GM10266 (cell line): ENCODE results near the gene ANKK1.

Experiments
- DNase-seq: peaks from one replicate; pipeline ENCODE4 v3.0.0; 2012; ENCODE audit errors: extremely low spot score
- TF ChIP-seq, protein P1 (sequence below): IDR thresholded peaks from 2 replicates; pipeline ENCODE4 v1.5.1; 2012; ENCODE audit warnings: mild to moderate bottlenecking, low read depth; ENCODE audit not compliant: control insufficient read depth, insufficient read depth; ENCODE audit errors: missing control alignments

The ANKK1 gene

DNA sequence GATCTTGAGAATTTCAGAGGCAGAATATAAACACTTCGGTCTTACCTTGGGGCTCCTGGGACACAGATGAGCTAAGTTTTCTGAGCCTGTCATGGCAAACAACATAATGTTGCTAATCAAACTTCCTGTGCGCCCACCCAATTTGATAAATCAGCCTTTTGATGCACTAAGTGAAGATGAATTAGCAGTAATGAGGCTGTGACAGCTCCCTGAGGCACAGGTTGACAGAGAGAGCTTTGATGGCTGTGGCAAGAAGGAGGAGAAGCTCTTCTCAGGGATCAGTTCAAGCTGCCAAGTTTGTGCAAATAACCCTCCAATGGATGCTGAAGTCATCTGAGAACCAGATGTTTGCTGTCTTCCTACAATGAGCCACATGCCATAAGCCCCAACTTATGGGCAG lies 53.2 kb downstream of the ANKK1 start:
- TF ChIP-seq, protein P1, sequence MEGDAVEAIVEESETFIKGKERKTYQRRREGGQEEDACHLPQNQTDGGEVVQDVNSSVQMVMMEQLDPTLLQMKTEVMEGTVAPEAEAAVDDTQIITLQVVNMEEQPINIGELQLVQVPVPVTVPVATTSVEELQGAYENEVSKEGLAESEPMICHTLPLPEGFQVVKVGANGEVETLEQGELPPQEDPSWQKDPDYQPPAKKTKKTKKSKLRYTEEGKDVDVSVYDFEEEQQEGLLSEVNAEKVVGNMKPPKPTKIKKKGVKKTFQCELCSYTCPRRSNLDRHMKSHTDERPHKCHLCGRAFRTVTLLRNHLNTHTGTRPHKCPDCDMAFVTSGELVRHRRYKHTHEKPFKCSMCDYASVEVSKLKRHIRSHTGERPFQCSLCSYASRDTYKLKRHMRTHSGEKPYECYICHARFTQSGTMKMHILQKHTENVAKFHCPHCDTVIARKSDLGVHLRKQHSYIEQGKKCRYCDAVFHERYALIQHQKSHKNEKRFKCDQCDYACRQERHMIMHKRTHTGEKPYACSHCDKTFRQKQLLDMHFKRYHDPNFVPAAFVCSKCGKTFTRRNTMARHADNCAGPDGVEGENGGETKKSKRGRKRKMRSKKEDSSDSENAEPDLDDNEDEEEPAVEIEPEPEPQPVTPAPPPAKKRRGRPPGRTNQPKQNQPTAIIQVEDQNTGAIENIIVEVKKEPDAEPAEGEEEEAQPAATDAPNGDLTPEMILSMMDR: no peak
- DNase-seq: no peak

DNA sequence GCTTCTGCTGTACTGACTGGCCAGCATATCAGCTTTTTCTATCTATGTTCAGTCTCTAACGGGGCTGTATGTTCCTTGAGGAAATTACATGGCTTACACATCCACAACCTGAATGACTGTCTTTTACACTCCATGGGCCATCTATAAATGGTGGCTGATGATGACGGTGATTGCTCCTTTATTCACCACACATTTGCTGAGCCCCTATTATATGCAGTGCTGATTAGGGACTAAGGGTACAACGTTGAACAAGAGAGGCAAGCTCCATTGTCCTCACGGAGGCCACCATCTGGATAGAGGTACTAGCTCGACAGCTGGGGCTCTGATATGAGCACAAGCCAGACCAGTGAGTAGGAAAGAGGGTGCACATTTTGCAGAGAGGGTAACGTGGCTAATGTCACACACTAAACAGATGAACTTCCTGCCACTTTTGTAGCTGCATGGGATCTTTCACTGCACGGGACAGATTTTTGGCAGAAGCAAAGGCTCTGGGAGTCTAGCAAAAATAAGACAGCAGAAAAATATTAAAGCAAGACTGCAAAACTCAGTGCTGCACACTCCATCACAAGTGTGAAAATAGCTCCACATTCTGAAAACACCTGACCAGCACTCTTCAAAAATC lies 57.0 kb downstream of the ANKK1 start:
- TF ChIP-seq, protein P1: no peak
- no peak for DNase-seq

DNA sequence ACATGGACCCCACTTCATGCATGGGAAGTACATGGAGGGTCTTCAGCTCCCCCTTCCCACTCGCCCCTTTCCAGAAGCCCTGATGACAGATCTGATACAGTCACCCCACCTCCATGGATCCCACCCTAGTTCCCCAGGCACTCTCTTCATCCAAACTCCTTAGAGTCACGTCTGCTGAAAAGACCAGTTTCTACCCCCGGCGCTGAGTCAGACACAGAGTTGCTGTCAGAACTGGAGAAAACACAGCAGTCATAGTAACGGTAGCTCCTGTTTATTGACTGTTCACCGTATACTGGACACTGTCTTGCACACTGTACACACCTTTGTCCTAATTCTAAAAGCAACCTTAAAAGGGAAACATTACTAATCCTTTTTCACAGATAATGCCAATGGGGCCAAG lies 58.5 kb downstream of the ANKK1 start:
- TF ChIP-seq, protein P1: no peak
- DNase-seq: no peak

DNA sequence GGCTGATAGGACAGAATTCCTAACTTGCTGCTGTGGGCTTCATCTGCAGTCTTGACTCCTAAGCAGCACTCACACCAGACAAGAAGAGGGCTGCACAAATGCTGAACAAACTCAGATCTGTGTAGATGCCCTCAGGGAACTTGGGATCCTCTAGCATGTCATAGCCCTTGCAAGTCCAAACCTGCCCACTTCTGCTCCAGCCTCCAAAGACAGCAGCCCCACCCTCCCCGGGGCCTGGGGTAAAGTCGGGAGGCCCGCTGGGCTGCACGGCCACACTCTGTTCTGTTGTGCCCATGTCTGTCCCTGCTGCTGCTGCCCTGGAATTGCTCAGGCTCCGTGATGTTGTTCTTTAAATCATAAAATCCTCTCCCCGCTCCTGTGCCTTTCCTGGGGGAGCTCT lies 59.4 kb downstream of the ANKK1 start:
- no peak for DNase-seq
- TF ChIP-seq, protein P1: no peak

DNA sequence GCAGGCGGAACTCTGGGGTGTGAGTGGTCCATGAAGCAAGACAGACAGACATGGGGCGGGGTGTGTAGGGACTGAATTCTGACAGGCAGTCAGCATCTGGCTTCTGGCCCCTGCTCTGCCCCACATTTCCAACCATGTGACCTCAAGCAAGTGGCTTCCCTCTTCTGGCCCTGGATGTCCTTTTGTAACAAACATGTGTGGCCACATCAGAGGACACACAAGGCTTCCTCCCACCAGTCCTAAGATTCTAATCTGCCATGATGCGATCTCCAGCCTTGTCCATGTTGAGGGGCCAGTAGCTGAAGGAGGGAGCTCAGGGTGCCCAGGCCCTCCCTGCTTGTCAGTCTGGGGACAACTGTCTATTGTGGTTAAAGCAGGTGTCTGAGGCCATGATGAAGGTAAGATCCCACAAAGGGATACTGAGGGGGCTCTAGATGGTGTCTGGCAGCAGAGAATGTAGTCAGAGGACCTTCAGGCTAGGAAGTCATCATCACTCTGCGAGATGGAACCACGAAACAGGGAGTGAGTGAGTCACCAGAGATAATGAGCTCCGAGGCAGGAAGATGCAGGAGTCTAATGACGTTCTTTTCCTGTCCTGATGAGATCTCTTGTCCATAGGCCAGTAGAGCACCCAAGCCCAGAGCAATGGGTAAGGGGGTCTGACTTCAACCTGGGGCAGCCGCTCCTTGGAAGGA lies 60.2 kb downstream of the ANKK1 start:
- TF ChIP-seq, protein P1: no peak
- DNase-seq: no peak

DNA sequence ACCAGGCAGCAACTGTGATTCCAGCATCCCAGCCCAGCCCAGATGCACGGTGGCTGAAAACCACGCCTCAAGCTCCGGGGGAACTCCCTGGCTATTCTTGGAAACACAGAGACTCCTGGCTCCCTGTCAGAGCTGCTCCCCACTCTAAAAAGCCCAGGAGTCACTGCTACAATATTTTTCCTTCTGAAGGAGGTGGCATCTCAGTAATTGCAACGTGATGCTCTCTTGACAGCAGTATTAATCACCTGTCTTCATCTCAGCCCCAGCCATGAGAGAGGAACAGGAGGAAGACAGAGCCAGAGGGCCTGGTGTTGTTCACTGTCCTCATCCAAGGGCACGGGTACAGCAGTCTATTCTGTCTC lies 60.7 kb downstream of the ANKK1 start:
- TF ChIP-seq, protein P1: no peak
- no peak for DNase-seq

DNA sequence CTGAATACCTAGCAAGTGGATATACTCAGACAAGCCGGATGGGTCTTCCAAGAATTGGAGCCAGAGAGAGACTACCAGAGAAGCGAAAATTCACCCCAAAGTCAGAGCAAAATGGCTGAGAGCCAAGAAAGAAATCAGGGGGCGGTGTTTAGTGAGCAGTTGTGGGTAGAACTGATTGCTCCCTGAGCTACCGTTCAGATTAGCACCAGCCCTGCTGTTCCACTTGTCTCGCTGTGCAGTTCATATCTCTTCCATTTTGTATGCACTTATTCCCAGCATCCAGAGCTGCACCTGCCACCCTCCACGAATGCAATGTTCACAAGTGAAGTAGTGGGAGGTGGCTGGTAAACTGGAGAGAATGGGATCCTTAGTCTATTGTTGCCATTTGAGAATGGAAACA lies 62.2 kb downstream of the ANKK1 start:
- TF ChIP-seq, protein P1: no peak
- DNase-seq: no peak
